Thymus (tissue), 11 donors: ENCODE measurements around the gene CACHD1. TPM values are rescaled to one million over a fixed set of nuclear protein-coding genes. Genes with fewer than 3 reads are reported as not detected.
A peak's percentile ranks its signal among the peaks of the same experiment; 100 is the strongest.
"Not testable (repeated sequence)": the region's sequence is repeated elsewhere in the genome, so short reads cannot be mapped to it uniquely, and the experiment has no call there.

Experiments used
- DNase-seq, 9 donors: peaks; one replicate each; pipeline ENCODE4 v3.0.0-alpha.2; 2013; ENCODE audit warnings: low spot score in 9 of 9, low read depth in 6 of 9, missing footprints in 1 of 9
- H3K27ac ChIP-seq, 2 donors: one replicate each; pipeline ENCODE4 v1.5.1; 2013; ENCODE audit warnings: control low read depth in 1 of 2, low read depth in 1 of 2, low read length in 1 of 2, mild to moderate bottlenecking in 1 of 2, moderate library complexity in 1 of 2
- H3K27me3 ChIP-seq, 2 donors: one replicate each; pipeline ENCODE4 v1.5.1; 2013; ENCODE audit warnings: low read length in 1 of 2; ENCODE audit not compliant: control insufficient read depth in 2 of 2, insufficient read depth in 1 of 2
- H3K36me3 ChIP-seq, 2 donors: one replicate each; pipeline ENCODE4 v1.5.1; 2013; ENCODE audit warnings: low read length in 1 of 2, mild to moderate bottlenecking in 1 of 2, moderate library complexity in 1 of 2; ENCODE audit not compliant: control insufficient read depth in 2 of 2, insufficient read depth in 2 of 2
- H3K4me1 ChIP-seq, 2 donors: one replicate each; pipeline ENCODE4 v1.5.1; 2013; ENCODE audit warnings: low read length in 2 of 2; ENCODE audit not compliant: control insufficient read depth in 2 of 2, insufficient read depth in 2 of 2
- H3K4me3 ChIP-seq, 2 donors: one replicate each; pipeline ENCODE4 v1.5.1; 2013; ENCODE audit warnings: low read length in 2 of 2, control low read depth in 1 of 2, mild to moderate bottlenecking in 1 of 2
- H3K9me3 ChIP-seq, 2 donors: one replicate each; pipeline ENCODE4 v1.5.1; 2013; ENCODE audit warnings: low read length in 1 of 2, mild to moderate bottlenecking in 1 of 2; ENCODE audit not compliant: control insufficient read depth in 2 of 2, insufficient read depth in 1 of 2
- WGBS: extraction: QIAGEN DNeasy Blood & Tissue Kit; methylation state at CpG from one replicate; pipeline ENCODE4 v1.1.7; 2013; 5-methylcytosine and 5-hydroxymethylcytosine counted together
- polyA plus RNA-seq: library from polyadenylated mRNA; stranded (reverse); fragments of 200-250 nt; gene quantifications from one replicate; pipeline ENCODE4 v1.2.3, GENCODE V29; 2013
- total RNA-seq: library from RNA; stranded (reverse); fragments of 120-200 nt; gene quantifications from one replicate; pipeline ENCODE4 v1.2.4, GENCODE V29; 2013
- donor health status: healthy.

CACHD1 gene
- total and polyA plus RNA-seq, 2 donors: 4.6 to 12.9 TPM

GRCh38 chr1:64595871-64596515 is 126.1 kb downstream of the CACHD1 start:
- Histone ChIP-seq H3K4me1 (no peaks in the 10 kb centered on the region), H3K4me3 (no peak overlapping the region), H3K36me3 (no peaks in the 10 kb centered on the region), H3K27me3 (no peaks in the 10 kb centered on the region), H3K9me3 (no peaks in the 10 kb centered on the region), H3K27ac (no peak overlapping the region)
- DNase-seq: no peak
- WGBS: 92% methylated on average over 5 of the region's 5 CpGs

GRCh38 chr1:64597113-64597512 is 127.2 kb downstream of the CACHD1 start:
- no peak for DNase-seq
- Histone ChIP-seq H3K27me3 (no peaks in the 10 kb centered on the region), H3K27ac (no peak overlapping the region), H3K4me1 (no peaks in the 10 kb centered on the region), H3K36me3 (no peaks in the 10 kb centered on the region), H3K9me3 (no peaks in the 10 kb centered on the region), H3K4me3 (no peak overlapping the region)
- WGBS: 93% methylated on average over 4 of the region's 4 CpGs

- WGBS: 91% methylated on average over 8 of the region's 8 CpGs
- H3K4me1 ChIP-seq: no peaks in the 10 kb centered on the region
Measured at GRCh38 chr1:64598100-64598571, 128.2 kb downstream of the CACHD1 start.

GRCh38 chr1:64599242-64599641 is 129.3 kb downstream of the CACHD1 start:
- H3K4me3 ChIP-seq: no peak overlapping the region
- H3K36me3 ChIP-seq: no peaks in the 10 kb centered on the region
- 94% methylated on average over 3 of the region's 3 CpGs for WGBS
- no peaks in the 10 kb centered on the region for H3K27me3 ChIP-seq
- H3K9me3 ChIP-seq: no peaks in the 10 kb centered on the region
- DNase-seq: no peak
- no peak overlapping the region for H3K27ac ChIP-seq
- no peaks in the 10 kb centered on the region for H3K4me1 ChIP-seq

More at GRCh38 chr1:64598100-64598571, 128.2 kb downstream of the CACHD1 start:
- no peak overlapping the region for H3K4me3 ChIP-seq
- H3K36me3 ChIP-seq: no peaks in the 10 kb centered on the region
- H3K27me3 ChIP-seq: no peaks in the 10 kb centered on the region
- no peak for DNase-seq
- H3K9me3 ChIP-seq: no peaks in the 10 kb centered on the region
- H3K27ac ChIP-seq: no peak overlapping the region

GRCh38 chr1:64601207-64601606 is 131.3 kb downstream of the CACHD1 start:
- Histone ChIP-seq H3K4me1 (no peaks in the 10 kb centered on the region), H3K27ac (no peak overlapping the region), H3K27me3 (no peaks in the 10 kb centered on the region), H3K9me3 (no peaks in the 10 kb centered on the region), H3K36me3 (no peaks in the 10 kb centered on the region), H3K4me3 (no peak overlapping the region)
- no peak for DNase-seq
- 71% methylated on average over 3 of the region's 3 CpGs for WGBS

GRCh38 chr1:64608005-64608650 is 138.2 kb downstream of the CACHD1 start:
- no peaks in the 10 kb centered on the region for H3K27me3 ChIP-seq
- DNase-seq: no peak
- no peaks in the 10 kb centered on the region for H3K36me3 ChIP-seq
- 83% methylated on average over 1 of the region's 1 CpG for WGBS
- H3K4me1 ChIP-seq: no peaks in the 10 kb centered on the region
- peaks cover 0 to 8% of the 10 kb centered on the region in 2 donors for H3K9me3 ChIP-seq
- H3K4me3 ChIP-seq: no peak overlapping the region
- no peak overlapping the region for H3K27ac ChIP-seq

GRCh38 chr1:64608651-64609048 is 138.7 kb downstream of the CACHD1 start:
- Histone ChIP-seq H3K9me3 (peaks cover 0 to 8% of the 10 kb centered on the region in 2 donors), H3K27me3 (no peaks in the 10 kb centered on the region), H3K27ac (no peak overlapping the region), H3K4me1 (no peaks in the 10 kb centered on the region), H3K36me3 (no peaks in the 10 kb centered on the region), H3K4me3 (no peak overlapping the region)
- no peak for DNase-seq
- WGBS: 97% methylated on average over 6 of the region's 6 CpGs

GRCh38 chr1:64610950-64611349 is 141.0 kb downstream of the CACHD1 start:
- not testable (repeated sequence) for DNase-seq, H3K9me3 ChIP-seq, H3K36me3 ChIP-seq, H3K4me1 ChIP-seq, H3K27me3 ChIP-seq, H3K27ac ChIP-seq, H3K4me3 ChIP-seq
- WGBS: 98% methylated on average over 3 of the region's 3 CpGs

- Histone ChIP-seq H3K9me3 (peaks cover 0 to under 1% of the 10 kb centered on the region in 2 donors), H3K27me3 (no peaks in the 10 kb centered on the region), H3K4me1 (peaks cover 0 to 3% of the 10 kb centered on the region in 2 donors), H3K4me3 (no peak overlapping the region), H3K27ac (no peak overlapping the region), H3K36me3 (no peaks in the 10 kb centered on the region)
- DNase-seq: peak in 1 of 9 donors; percentile 30
- 40% methylated on average over 2 of the region's 2 CpGs for WGBS
Measured at GRCh38 chr1:64616039-64616438, 146.1 kb downstream of the CACHD1 start.
